ENCODE measurements around the gene HDAC4. TPM values are rescaled to one million over a fixed set of nuclear protein-coding genes. Genes with fewer than 3 reads are reported as not detected.

The HDAC4 gene
- total RNA-seq, 1 donor from 2014 or later = 18.3 TPM

GRCh38 chr2:239106314-239106908, 294.4 kb downstream of the HDAC4 start:
- DNase-seq (ENCODE audit: low spot score) (no peak), ATAC-seq (peak; percentile 40)

GRCh38 chr2:239105234-239105633, 295.6 kb downstream of the HDAC4 start:
- ATAC-seq = no peak
- DNase-seq (ENCODE audit: low spot score) = no peak

- DNase-seq (ENCODE audit: low spot score) = no peak
- ATAC-seq = no peak
Observed at GRCh38 chr2:239104800-239105199, 296.0 kb downstream of the HDAC4 start.

- ATAC-seq (no peak), DNase-seq (ENCODE audit: low spot score) (no peak)
Observed at GRCh38 chr2:239103125-239104098, 297.4 kb downstream of the HDAC4 start.

GRCh38 chr2:239102266-239102665, 298.6 kb downstream of the HDAC4 start:
- ATAC-seq = no peak
- DNase-seq (ENCODE audit: low spot score) = no peak

- ATAC-seq (no peak), DNase-seq (ENCODE audit: low spot score) (no peak)
Observed at GRCh38 chr2:239101807-239102206, 299.0 kb downstream of the HDAC4 start.

GRCh38 chr2:239101071-239101470, 299.7 kb downstream of the HDAC4 start:
- ATAC-seq = no peak

GRCh38 chr2:239099474-239099873, 301.3 kb downstream of the HDAC4 start:
- no peak for ATAC-seq
- DNase-seq (ENCODE audit: low spot score) = no peak

More at GRCh38 chr2:239101071-239101470, 299.7 kb downstream of the HDAC4 start:
- no peak for DNase-seq (ENCODE audit: low spot score)

GRCh38 chr2:239098288-239098970, 302.4 kb downstream of the HDAC4 start:
- DNase-seq (ENCODE audit: low spot score) (no peak), ATAC-seq (no peak)

GRCh38 chr2:239097428-239097696, 303.5 kb downstream of the HDAC4 start:
- ATAC-seq (no peak), DNase-seq (ENCODE audit: low spot score) (no peak)

- no peak for DNase-seq (ENCODE audit: low spot score)
- ATAC-seq = no peak
Observed at GRCh38 chr2:239096676-239097427, 304.0 kb downstream of the HDAC4 start.

- DNase-seq (ENCODE audit: low spot score) (no peak), ATAC-seq (no peak)
Observed at GRCh38 chr2:239095460-239096081, 305.2 kb downstream of the HDAC4 start.

- DNase-seq (ENCODE audit: low spot score) (no peak), ATAC-seq (no peak)
Observed at GRCh38 chr2:239094867-239095266, 306.0 kb downstream of the HDAC4 start.

GRCh38 chr2:239093952-239094351, 306.9 kb downstream of the HDAC4 start:
- ATAC-seq (no peak), DNase-seq (ENCODE audit: low spot score) (no peak)

- DNase-seq (ENCODE audit: low spot score) (no peak), ATAC-seq (no peak)
Observed at GRCh38 chr2:239093542-239093941, 307.3 kb downstream of the HDAC4 start.

GRCh38 chr2:239092571-239093294, 308.1 kb downstream of the HDAC4 start:
- ATAC-seq (no peak), DNase-seq (ENCODE audit: low spot score) (no peak)

- ATAC-seq (peak; percentile 23), DNase-seq (ENCODE audit: low spot score) (no peak)
Observed at GRCh38 chr2:239089884-239090283, 310.9 kb downstream of the HDAC4 start.

GRCh38 chr2:239087046-239087710, 313.6 kb downstream of the HDAC4 start:
- ATAC-seq (no peak), DNase-seq (ENCODE audit: low spot score) (no peak)

GRCh38 chr2:239086325-239087020, 314.3 kb downstream of the HDAC4 start:
- ATAC-seq (no peak), DNase-seq (ENCODE audit: low spot score) (no peak)

Measured in left lobe of liver (tissue), 2 donors.